HepG2 (cell line): ENCODE data around the gene NAIF1. TPM values are rescaled to one million over a fixed set of nuclear protein-coding genes. Genes with fewer than 3 reads are reported as not detected.

ENCODE experiments used
- ARID3A ChIP-seq: IDR thresholded peaks from 2 replicates; pipeline ENCODE4 v1.6.1; 2012; ENCODE audit warnings: low read depth, low read length, improper control_type of control experiment
- DNMT3B ChIP-seq: conservative IDR thresholded peaks from 2 replicates; pipeline ENCODE4 v1.6.1; 2016; ENCODE audit warnings: missing biosample characterization, control low read depth
- EEA1 ChIP-seq: sonication (generic); formaldehyde crosslinking; IDR thresholded peaks from 2 replicates; pipeline ENCODE4 v1.5.1; 2020; ENCODE audit warnings: mild to moderate bottlenecking, missing genetic modification reagents, borderline replicate concordance
- IKZF1 ChIP-seq: fragments of 450-650 bp; IDR thresholded peaks from 2 replicates; pipeline ENCODE4 v1.7.1; 2016
- KLF13 ChIP-seq: sonication (generic); formaldehyde crosslinking; IDR thresholded peaks from 2 replicates; pipeline ENCODE4 v1.4.0; 2020; ENCODE audit warnings: mild to moderate bottlenecking, missing genetic modification reagents
- MLX ChIP-seq: IDR thresholded peaks from 2 replicates; pipeline ENCODE4 v1.6.1; 2016
- PRDM10 ChIP-seq: sonication (generic); formaldehyde crosslinking; IDR thresholded peaks from 2 replicates; pipeline ENCODE4 v1.4.0; 2020; ENCODE audit warnings: low read depth, missing genetic modification reagents
- PREB ChIP-seq: sonication (generic); formaldehyde crosslinking; IDR thresholded peaks from 2 replicates; pipeline ENCODE4 v1.4.0; 2020; ENCODE audit warnings: missing genetic modification reagents
- RORA ChIP-seq: sonication (generic); formaldehyde crosslinking; IDR thresholded peaks from 2 replicates; pipeline ENCODE4 v1.5.0; 2020; ENCODE audit warnings: mild to moderate bottlenecking, missing genetic modification reagents, moderate library complexity
- SKIL ChIP-seq: sonication (generic); formaldehyde crosslinking; IDR thresholded peaks from 2 replicates; pipeline ENCODE4 v1.8.0; 2022; ENCODE audit warnings: missing genetic modification reagents, mild to moderate bottlenecking, moderate library complexity, borderline replicate concordance
- ZNF282 ChIP-seq: fragments of 450-650 bp; IDR thresholded peaks from 2 replicates; pipeline ENCODE4 v1.6.1; 2018; ENCODE audit not compliant: partially characterized antibody
- ZNF619 ChIP-seq: sonication (generic); formaldehyde crosslinking; IDR thresholded peaks from 2 replicates; pipeline ENCODE4 v1.4.0; 2020; ENCODE audit warnings: mild to moderate bottlenecking, missing genetic modification reagents
- ZNF790 ChIP-seq: sonication (generic); formaldehyde crosslinking; IDR thresholded peaks from 2 replicates; pipeline ENCODE4 v1.8.0; 2022; ENCODE audit warnings: missing genetic modification reagents, mild to moderate bottlenecking, borderline replicate concordance
- ZNF800 ChIP-seq: sonication (generic); formaldehyde crosslinking; IDR thresholded peaks from 2 replicates; pipeline ENCODE4 v1.4.0; 2020; ENCODE audit warnings: missing genetic modification reagents
- polyA plus RNA-seq, 8 experiments: library from polyadenylated mRNA; depleted of rRNA in 3 of 8; stranded (reverse) in 7 of 8; unstranded in 1 of 8; fragments of >200 nt; fragmentation: Illumina TruSeq in 4 of 8; extraction: Trizol in 4 of 8; gene quantifications; 2 replicates each; pipeline versions ENCODE4 v1.2.1 to v1.2.3, GENCODE V29; 2011 to 2016; ENCODE audit warnings: low read depth in 4 of 8, missing spikeins in 1 of 8, mixed read lengths in 1 of 8; ENCODE audit not compliant: insufficient read depth in 1 of 8
- total RNA-seq, 5 experiments: library from RNA; depleted of rRNA; stranded (reverse); fragments of >200 nt; fragmentation: Illumina TruSeq; extraction: Trizol; gene quantifications; 2 replicates each; pipeline ENCODE4 v1.2.3, GENCODE V29; 2016; ENCODE audit warnings: low read depth in 1 of 5

Gene NAIF1
- total and polyA plus RNA-seq, 2 of the 13 experiments (the other 11 are each of a cell fraction or from before 2014, with no cell fraction given): 6.0 to 6.9 TPM

GRCh38 chr9:128104171-128104618 is 37.1 kb upstream of the NAIF1 start (continued):
- TF ChIP-seq ZNF790 (no peak), ZNF800 (CRISPR knock-in tag) (no peak), ZNF282 (no peak), PREB (no peak), KLF13 (CRISPR knock-in tag) (no peak), ARID3A (0 out of 2 replicates have a peak, but pooled peaks have one; percentile 46), RORA (CRISPR knock-in tag) (no peak), IKZF1 (no peak), ZNF619 (CRISPR knock-in tag) (no peak), PRDM10 (CRISPR knock-in tag) (peak; percentile 67; the same call in 1 of the 2 replicates), EEA1 (CRISPR knock-in tag) (no peak), DNMT3B (no peak), SKIL (CRISPR knock-in tag) (peak; percentile 78), MLX (peak; percentile 84)
